SH-SY5Y (cell line): ENCODE data around the gene PAX7.

Source experiments
- GATA2 ChIP-seq: IDR thresholded peaks from 2 replicates; pipeline ENCODE4 v1.6.1; 2011; ENCODE audit warnings: mild to moderate bottlenecking, low read depth, low read length
- GATA3 ChIP-seq: IDR thresholded peaks from 2 replicates; pipeline ENCODE4 v1.6.1; 2011; ENCODE audit warnings: low read depth, mild to moderate bottlenecking, low read length, moderate library complexity

Gene PAX7

DNA sequence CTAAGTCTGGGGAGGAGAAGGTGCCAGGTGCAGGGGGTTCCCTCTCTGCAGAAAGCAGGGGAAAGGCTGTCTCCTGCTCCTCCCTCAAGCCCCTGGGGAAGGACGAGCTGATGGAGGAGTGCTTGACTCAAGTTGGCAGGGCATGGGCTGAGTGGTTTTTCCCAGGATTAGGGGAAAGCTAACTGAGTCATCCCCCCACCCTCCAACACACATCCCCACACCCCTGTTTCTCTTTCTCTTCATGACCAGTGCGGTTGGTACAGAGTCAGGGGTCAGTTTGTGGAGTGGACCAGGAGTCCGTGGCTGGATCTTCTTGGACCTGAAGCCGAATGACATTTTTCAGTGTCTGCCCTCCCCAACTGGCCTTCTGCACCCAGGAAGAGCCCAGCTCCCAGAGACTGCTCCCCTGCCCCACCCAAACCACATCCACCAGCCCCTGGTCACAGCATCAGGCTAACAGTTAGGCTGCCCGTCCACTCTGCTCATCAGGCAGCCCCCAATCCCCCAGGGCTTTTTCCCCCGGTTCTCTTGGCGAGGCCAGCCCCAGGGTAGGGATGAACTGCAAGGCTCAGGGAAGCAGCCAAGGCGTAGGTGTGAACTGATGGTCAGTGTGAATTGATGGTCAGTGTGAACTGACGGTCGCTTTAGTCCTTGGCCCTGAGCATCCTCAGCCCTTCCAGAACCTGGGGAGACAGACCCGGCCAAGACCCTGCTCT lies 81.0 kb downstream of the PAX7 start:
- no peak for TF ChIP-seq GATA3
- TF ChIP-seq GATA2, result no peak

DNA sequence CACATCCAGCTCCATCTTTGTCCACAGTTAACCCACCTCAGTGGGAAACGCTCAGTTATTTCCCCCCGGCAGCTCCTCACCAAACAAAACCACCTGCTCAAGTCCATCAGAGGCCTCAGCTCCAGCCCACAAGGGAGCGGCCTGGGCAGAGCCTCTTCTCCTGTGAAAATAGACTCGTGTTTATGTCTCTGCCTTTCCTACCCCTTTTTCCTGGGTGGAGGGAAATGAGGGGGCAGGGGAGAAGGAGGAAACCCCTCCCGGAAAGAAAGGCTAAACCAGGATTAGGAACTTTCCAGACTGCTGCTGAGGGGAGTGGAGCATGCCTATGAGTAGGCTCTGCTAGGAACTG lies 81.6 kb downstream of the PAX7 start:
- TF ChIP-seq GATA2, result no peak
- TF ChIP-seq GATA3, result no peak

DNA sequence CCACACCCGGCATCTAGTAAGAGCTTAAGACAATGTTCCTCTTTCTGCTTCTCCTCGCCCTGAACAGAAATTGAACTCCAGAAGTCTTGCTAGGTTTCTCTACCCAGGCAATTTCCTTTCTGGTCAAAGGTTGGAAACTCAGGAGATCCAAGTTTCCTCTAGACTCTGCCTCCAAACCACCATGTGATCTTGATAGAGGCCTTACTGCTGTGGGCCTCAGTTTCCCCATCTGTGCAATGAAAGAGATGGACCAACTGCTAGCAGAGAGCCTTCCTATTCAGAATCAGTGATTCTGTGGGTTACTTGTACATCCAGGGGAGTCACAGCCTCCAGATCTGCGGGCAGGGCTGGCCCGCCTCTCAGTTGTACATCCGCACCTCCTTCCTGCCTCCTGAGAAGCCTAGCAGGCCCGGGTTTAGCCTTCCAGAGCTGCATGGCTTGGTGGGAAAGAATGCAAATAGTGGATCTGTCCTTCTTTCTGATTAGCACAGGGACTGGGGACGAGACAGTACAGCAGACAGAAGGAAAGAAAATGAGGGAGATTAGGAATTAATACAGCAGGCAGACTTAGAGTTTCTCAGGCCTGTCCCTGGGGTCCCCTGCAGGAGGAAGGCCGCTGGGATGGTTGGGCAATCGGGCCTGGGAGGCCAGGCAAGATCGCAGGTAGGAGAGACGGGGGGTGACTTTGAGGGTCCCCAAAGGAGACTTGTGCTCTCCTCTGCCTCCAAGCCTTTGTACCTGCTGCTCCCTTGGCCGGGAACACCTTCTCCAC lies 83.9 kb downstream of the PAX7 start:
- TF ChIP-seq GATA2 (no peak), GATA3 (no peak)

DNA sequence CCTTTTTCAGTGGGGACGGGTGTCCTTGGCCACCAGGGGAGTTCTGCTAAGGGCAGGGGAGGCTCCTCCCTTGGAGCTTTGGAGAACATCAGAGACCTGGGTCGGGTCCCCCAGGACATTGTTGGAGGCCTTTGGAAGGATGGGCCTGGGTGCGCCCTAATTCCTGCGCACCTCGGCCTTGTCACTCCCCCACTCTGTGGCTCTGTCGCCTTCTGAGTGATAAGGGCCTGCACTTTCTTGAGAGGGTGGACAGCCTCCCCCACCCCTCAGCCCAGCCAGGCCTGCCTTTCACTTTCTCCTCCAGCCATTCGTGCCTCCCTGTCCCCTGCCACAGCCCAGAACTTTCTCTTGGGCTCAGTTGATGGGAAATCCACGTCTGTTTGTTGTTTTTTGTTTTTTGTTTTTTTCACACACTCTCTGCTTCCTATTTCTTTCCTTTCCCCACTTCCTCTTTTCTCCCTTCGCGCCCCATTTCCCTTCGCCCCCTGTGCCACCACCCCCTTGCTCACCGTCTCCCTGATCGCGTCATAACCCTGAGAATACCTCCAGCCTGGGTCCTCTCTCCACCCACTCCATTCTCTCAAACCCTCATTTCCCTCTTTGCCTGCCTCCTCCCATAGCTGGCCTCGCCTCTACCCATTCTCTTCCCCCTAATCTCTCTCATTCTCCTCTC lies 85.6 kb downstream of the PAX7 start:
- TF ChIP-seq GATA3 (no peak), GATA2 (no peak)

DNA sequence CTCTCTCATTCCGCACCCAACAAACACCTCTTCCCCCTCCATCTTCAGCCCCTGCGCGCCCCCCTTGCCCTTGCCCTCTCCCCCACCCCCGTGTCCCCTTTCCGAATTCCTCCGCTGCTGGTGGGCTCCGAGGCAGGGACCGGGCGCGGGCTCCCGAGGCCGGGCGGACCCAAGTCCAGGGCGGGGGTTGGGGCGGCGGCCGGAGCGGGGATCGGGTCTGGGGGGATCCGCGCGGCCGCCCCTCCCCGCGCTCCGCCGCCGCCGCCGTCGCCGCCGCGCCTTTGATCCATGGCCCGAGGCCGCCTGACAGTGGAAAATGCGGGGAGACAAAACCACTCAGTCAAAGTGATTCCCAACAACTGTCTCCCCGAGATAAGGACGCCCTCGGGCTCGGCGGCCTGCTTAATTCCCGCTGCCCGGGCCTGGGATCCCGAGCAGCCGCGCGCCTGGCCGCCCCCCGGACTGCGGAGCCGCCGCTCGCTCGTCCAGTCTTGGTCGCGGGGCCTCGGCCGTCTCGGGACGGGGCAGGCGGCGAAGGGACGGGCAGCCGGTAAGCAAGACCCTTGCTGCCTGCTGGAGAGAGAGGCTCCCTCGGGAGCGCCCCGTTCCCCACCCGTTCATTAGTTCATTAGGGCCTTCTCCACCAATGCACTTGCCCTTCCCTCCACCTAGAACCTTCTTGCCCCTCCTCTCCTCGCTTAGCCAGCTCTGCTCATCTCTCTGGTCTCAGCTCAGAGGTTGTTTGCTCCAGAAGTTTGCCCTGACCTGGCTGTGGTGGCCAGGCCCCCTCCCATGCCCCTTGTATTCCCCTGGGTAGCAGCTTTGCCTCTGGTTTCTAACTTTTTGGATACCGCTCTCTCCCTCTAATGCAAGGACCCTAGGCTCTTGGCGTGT lies 86.4 kb downstream of the PAX7 start:
- TF ChIP-seq GATA2 (peak; percentile 76), GATA3 (no peak)

DNA sequence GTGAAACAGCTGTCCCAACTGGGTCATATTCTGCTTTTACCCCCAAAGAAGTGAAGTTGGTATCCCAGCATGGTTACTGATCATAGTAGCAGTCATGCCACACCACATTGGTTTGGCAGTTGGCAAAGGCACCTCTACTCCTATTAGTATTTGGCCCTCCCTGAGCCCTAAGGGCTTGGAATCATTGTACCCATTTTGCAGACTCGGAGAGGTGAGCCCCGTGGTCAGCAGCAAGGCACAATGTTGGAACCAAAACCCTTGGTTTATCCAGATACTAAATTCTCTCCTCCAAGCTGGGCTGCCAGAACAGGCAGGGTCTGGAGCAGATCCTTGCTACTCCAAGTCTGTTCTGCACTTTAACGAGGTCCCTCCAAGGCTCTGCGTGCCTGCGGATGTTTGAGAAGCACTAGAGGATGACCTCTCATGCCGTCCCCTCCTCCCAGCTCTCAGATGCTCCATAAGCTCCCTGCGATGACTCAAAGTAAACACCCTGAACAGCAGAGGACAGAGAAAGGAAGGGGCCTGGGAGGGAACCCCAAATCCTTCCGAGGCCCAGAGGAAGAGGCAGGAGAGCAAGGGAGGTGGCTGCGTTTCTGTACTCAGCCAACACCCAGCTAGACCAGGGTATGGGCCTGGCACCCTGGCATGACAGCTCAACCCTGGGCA lies 89.3 kb downstream of the PAX7 start:
- TF ChIP-seq GATA3 (no peak), GATA2 (no peak)

DNA sequence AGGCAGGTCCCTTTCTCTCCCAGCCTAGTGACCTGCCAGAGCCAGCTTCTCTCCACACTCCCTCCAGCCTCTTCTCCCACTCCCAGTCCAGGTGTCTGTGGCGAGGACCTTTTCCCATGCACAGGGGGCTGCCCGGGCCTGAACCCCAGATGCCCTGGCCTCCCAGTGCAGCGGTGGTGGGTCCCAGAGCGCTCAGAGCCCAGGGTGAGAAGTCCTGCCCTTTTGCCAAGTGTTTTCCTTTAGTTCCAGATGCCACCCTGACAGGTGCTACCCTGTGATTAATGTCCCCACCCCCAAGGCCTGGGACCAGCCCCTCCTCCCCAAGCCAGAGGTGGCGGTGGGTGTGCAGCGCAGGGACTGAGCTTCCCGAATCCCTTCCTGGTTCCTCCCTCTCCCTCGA lies 90.4 kb downstream of the PAX7 start:
- no peak for TF ChIP-seq GATA2
- no peak for TF ChIP-seq GATA3

DNA sequence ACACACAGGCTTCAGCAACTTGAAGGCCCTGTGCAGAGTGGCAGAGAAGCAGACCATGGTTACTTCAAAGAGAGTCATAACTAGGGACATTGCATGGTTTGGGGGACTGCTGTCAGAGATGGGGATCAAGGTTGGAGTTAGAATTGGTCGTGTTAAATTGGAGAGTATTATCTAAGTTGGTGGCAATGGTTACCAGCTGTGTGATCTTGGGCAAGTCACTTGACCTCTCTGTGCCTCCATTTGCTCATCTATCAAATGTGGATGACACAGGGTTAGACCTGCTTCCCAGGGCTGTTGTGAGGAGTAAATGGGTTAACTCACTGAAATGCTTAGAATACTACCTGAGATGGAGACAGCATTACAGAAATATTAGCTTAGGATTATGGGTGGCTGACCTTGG lies 91.1 kb downstream of the PAX7 start:
- TF ChIP-seq GATA3, result no peak
- TF ChIP-seq GATA2, result no peak

DNA sequence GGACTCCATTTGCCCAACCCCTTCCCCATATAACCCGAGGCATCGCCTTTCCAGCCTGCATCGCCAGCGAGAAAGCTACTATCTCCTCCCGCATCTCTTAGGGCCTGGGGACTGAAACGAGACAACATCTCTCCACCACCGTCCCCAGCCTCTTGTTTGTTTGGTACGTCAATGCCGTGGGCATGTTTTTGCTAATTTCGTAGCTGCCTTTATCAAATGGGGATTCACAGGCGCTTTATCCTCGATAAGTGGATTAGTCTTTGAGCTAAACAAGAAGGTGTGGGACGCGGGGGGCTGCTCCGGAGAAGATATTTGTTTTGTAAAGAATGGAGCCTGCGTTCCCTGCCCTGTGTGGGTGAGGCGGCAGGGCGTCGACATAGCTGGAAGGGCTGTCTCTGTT lies 91.6 kb downstream of the PAX7 start:
- TF ChIP-seq GATA3, result peak; percentile 89; the same call in 1 of the 2 replicates
- peak; percentile 98 for TF ChIP-seq GATA2

DNA sequence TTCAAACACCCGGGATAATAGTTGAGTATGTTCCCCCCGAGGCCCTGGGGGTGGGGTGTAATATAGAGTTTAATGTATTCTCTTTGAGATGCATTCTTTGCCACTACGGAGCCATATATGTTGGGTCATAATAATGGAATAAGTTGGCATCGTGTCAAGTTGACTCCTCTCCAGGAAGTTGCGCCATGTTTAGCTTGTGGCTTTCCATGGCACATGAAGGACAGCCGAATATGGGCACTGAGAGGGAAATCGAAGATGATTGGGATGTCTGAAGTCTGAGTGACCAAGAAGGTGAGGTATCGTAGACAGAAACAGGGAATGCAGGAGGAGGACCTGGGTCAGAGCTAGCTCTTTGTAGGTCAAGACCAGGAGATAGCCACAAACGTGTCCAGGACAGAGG lies 92.6 kb downstream of the PAX7 start:
- TF ChIP-seq GATA2 (no peak), GATA3 (no peak)

DNA sequence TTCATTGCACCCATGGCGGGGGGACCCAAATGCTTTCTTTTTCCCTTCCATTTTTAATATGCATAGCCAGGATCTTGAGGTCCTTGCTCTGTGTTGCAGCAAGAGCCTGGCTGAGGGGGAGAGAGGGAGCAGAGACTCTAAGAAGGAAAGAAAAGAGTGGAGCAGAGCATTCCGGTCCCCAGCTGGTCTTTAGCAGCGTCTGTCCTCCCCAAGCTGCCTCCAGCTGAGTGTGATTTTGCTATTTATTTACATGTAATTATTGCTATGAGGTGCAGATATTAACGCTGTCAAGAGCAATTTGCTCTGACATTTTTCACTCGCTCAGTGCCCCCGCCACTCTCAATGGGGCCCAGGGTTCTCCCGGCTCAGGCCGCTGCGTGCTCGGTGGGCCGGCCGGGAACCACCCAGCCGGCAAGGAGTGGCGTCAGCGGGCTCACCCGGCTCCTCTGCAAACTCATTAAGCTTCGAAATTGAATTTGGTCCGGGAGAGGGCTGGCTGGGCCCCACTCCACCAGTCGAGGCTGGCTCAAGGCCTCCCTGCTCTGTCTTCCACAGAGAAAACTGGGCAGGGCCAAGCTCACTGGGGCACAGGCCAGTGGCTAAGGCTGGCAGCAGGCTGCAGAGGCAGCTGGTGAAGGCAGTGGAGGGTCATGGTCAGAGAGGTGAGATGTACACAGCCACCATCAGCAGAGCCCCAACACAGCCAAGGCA lies 93.2 kb downstream of the PAX7 start:
- no peak for TF ChIP-seq GATA2
- TF ChIP-seq GATA3, result no peak

DNA sequence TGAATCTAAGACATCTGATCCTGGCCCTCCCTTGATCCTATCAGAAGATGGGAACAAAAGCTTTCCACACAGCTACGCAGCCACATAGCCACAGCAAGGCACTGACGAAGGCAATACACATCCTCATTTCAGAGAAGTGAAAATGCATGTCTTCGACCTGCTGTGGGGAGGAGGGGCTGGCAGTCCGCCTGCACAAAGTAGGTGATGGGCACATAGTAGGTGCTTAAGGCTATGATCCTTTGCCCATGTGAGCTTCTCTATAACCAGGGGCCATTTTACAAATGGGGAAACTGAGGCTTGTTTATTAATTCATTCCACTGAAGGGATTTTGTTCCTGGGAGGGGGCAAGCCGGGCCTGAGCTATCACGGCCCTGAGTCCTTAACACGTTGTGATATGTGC lies 94.2 kb downstream of the PAX7 start:
- TF ChIP-seq GATA3 (no peak), GATA2 (no peak)

DNA sequence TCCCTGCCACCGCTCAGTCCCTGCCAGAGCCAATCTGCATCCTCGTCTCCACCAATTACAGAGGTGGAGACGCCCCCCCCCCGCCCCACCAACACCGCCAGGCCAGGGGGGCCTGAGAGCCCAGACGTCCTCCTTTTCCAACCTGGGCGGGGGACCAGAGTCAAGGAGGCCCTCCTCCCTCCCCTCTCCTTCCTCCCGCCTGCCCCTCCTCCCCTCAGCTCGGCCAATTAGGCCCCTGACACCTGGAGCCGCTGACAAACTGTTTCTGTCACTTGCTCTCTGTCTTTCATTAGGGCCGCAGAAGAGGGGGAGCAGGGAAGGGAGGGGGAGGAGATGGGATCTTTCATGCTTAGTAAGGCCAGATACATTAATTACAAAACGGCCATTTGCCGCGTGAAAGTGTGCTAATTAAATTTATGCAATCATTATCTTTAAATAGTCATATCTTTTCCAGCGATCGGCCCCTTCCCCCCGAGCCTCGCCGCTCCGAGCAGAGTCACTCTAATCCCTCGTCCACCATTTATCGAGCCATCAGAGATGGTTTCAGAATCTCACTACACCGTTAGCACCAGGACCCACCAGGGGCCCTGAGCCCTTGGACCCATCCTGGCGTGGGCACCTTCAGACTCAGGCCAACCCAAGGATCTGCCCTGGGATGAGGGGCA lies 94.7 kb downstream of the PAX7 start:
- TF ChIP-seq GATA3 (no peak; the same call in none of the 2 replicates), GATA2 (peak; percentile 92)
